Epithelial cell of alveolus of lung (primary cell): ENCODE measurements around the gene YIPF4. TPM values are rescaled to one million over a fixed set of nuclear protein-coding genes. Genes with fewer than 3 reads are reported as not detected.

ENCODE experiments used
- total RNA-seq: library from RNA; depleted of rRNA; stranded (reverse); fragments of >200 nt; gene quantifications from 2 replicates; pipeline ENCODE4 v1.2.1, GENCODE V29; 2015

YIPF4 gene
- 18.1 and 40.5 TPM in 2 replicates for total RNA-seq

DNA sequence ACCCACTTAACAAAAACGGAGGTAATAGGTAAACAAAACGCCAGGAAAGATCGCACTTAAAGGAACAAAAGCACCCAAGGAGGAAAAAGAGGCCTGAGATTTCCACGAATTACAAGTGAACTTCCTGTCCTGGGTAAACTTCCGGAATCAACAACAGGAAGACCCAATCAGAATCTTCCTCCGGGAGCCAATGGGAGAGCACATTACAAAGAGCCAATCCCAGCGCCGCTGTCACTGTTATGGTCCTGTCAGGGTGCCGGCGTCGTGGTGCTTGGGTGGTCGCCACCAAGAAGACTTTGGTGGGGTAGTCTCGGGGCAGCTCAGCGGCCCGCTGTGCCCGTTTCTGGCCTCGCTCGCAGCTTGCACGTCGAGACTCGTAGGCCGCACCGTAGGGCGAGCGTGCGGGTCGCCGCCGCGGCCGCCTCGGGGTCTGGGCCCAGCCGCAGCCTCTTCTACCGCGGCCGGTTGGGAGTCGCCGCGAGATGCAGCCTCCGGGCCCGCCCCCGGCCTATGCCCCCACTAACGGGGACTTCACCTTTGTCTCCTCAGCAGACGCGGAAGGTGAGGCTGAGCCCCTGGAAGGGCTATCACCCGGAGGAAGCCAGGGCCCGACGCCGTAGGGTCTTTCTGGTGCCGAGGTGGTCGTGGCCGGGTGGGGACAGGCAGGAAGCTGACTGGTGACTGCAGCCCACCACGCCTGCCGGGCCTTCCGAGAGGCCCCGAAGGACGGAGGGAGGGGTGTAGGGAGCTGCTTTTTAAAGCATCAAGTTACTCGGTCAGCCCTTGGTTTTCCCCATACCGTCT, at the start of gene YIPF4:
Gene YIPF4, plus strand, starts transcription at position 231 of the 804 bp plus-strand sequence. Its CDS starts 252 bp downstream, at position 483.

DNA sequence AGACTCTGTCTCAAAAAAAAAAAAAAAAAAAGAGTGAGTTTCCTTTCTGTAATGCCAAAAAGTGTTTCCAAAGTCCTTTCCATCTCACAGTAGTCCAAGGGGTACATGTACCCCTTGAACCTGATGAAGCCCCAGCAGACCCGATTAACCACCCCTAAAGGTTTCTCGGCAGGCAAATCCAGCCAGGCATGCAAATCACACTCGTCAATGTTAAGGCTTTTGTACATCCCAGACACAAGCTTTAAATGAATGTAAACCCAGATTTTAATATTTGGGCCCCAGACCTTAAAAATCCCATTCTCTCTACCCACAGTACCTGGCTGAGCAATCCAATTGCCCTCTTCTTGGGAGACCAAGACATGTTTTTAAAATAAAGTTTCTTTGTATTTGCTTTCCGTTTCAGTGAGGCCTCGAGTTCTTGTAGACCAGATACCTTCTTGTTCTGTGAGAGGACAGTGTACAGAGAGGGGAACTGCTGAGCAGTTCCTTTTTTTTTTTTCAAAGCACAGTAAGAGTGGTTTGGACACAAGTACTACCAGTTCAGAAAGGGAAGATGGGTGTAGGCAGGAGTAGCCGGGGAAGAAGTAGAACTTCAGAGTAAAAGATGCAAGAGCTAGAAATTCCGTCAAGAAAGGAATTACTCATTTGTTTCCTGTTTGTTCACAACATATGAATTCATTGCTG, 13.1 kb upstream of the YIPF4 start, which contains the start of gene NLRC4:
Gene NLRC4, minus strand, starts transcription at position 465 of the 684 bp plus-strand sequence. CDS start 8,111 bp downstream, outside the sequence.

DNA sequence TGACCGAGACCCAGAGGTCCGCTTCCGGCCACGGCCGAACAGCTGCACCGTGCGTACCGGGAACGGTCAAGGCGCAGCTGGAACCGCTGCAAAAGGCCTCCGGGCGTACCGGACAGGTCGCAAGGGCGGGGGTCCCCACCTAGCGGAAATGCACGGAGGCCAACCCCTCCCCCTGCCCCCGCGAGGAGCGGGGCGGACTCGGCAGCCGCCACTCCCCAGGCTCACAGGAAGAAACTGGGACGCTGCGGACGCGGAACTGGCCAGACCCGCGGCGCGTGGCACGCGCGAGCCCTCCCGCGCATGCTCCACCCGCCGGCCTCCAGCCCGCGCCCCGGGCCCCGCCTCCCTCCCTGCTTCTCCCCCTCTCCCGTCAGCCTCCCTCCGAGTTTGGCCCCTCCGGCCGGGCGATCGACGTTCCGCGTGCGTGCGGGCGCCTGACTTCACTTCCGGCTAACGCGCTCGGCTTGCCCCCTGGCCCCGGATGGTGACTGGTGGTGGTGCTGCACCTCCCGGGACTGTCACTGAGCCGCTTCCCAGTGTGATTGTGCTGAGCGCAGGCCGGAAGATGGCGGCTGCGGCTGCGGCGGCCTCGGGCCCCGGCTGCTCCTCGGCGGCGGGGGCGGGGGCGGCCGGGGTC, 79.1 kb downstream of the YIPF4 start, which contains the start of gene BIRC6:
Gene BIRC6, plus strand, starts transcription at position 343 of the 637 bp plus-strand sequence. Its CDS starts 139 bp downstream, at position 482.

Other genes starting within 250 kb of the YIPF4 start
- gene DPY30, start 238.1 kb upstream of the YIPF4 start, total RNA-seq, result 69.8 and 81.8 TPM in 2 replicates
- gene SPAST, start 214.3 kb upstream of the YIPF4 start, total RNA-seq, result 11.4 and 13.4 TPM in 2 replicates
- 18.4 and 24.0 TPM in 2 replicates for gene SLC30A6, start 112.0 kb upstream of the YIPF4 start, total RNA-seq
- not detected in 2 replicates for gene NLRC4, start 13.0 kb upstream of the YIPF4 start, total RNA-seq
- gene BIRC6, start 79.1 kb downstream of the YIPF4 start, total RNA-seq, result 36.6 and 46.8 TPM in 2 replicates